ENCODE results near the gene RAP1GAP2.
A peak's percentile ranks its signal among the peaks of the same experiment; 100 is the strongest.

The RAP1GAP2 gene

GRCh38 chr17:2776589-2777241 lies 19.5 kb upstream of the RAP1GAP2 start:
- peak overlapping the region; percentile 35; the same call in 1 of the 2 replicates for H3K4me3 ChIP-seq (ENCODE audit: low read length)
- H4K20me1 ChIP-seq (ENCODE audit: control insufficient read depth, insufficient read depth, low read depth, low read length) = no peaks in the 10 kb centered on the region
- H3K9me3 ChIP-seq (ENCODE audit: control insufficient read depth, insufficient read depth, low read length) = no peaks in the 10 kb centered on the region
- H3K27ac ChIP-seq (ENCODE audit: low read depth, low read length) = no peak overlapping the region
- no peaks in the 10 kb centered on the region; the same call in 1 of the 2 replicates for H3K27me3 ChIP-seq (ENCODE audit: control insufficient read depth, low read length)
- no peak for TF ChIP-seq EZH2phosphoT487 (IDR thresholded peaks at IDR 0.05; ENCODE audit: borderline replicate concordance, low read length)
- no peak for TF ChIP-seq CTCF (IDR thresholded peaks at IDR 0.05; ENCODE audit: low read depth, low read length, poor library complexity, severe bottlenecking)
- no peaks in the 10 kb centered on the region for H3K4me1 ChIP-seq (ENCODE audit: control insufficient read depth, low read length)
- H3K79me2 ChIP-seq (ENCODE audit: control insufficient read depth, low read length) = no peaks in the 10 kb centered on the region
- no peaks in the 10 kb centered on the region for H3F3A ChIP-seq (ENCODE audit: control insufficient read depth, insufficient read depth)
- H3K4me2 ChIP-seq (ENCODE audit: low read length) = peak overlapping the region; percentile 36; the same call in 1 of the 2 replicates
- H3K36me3 ChIP-seq (ENCODE audit: control insufficient read depth, low read length) = no peaks in the 10 kb centered on the region
- no peaks in the 10 kb centered on the region for H3K9me2 ChIP-seq (replicated peaks; ENCODE audit: control insufficient read depth, low read length)

- no peaks in the 10 kb centered on the region for H3K9me2 ChIP-seq (replicated peaks; ENCODE audit: control insufficient read depth, low read length)
- no peaks in the 10 kb centered on the region for H3F3A ChIP-seq (ENCODE audit: control insufficient read depth, insufficient read depth)
- H3K4me2 ChIP-seq (ENCODE audit: low read length) = peak overlapping the region; percentile 23; the same call in 1 of the 2 replicates
- no peak overlapping the region for H3K27ac ChIP-seq (ENCODE audit: low read depth, low read length)
- H4K20me1 ChIP-seq (ENCODE audit: control insufficient read depth, insufficient read depth, low read depth, low read length) = no peaks in the 10 kb centered on the region
- H3K27me3 ChIP-seq (ENCODE audit: control insufficient read depth, low read length) = no peaks in the 10 kb centered on the region; the same call in 1 of the 2 replicates
- H3K79me2 ChIP-seq (ENCODE audit: control insufficient read depth, low read length) = no peaks in the 10 kb centered on the region
- H3K36me3 ChIP-seq (ENCODE audit: control insufficient read depth, low read length) = no peaks in the 10 kb centered on the region
- H3K4me3 ChIP-seq (ENCODE audit: low read length) = peak overlapping the region; percentile 31; the same call in 1 of the 2 replicates
- H3K9me3 ChIP-seq (ENCODE audit: control insufficient read depth, insufficient read depth, low read length) = no peaks in the 10 kb centered on the region
- no peak for TF ChIP-seq EZH2phosphoT487 (IDR thresholded peaks at IDR 0.05; ENCODE audit: borderline replicate concordance, low read length)
- TF ChIP-seq CTCF (IDR thresholded peaks at IDR 0.05; ENCODE audit: low read depth, low read length, poor library complexity, severe bottlenecking) = no peak
- no peaks in the 10 kb centered on the region for H3K4me1 ChIP-seq (ENCODE audit: control insufficient read depth, low read length)
Measured at GRCh38 chr17:2777242-2777867, 18.9 kb upstream of the RAP1GAP2 start.

GRCh38 chr17:2778489-2778888 lies 17.7 kb upstream of the RAP1GAP2 start:
- H3K4me3 ChIP-seq (ENCODE audit: low read length) = no peak overlapping the region
- no peak overlapping the region for H3K27ac ChIP-seq (ENCODE audit: low read depth, low read length)
- no peak for TF ChIP-seq CTCF (IDR thresholded peaks at IDR 0.05; ENCODE audit: low read depth, low read length, poor library complexity, severe bottlenecking)
- TF ChIP-seq EZH2phosphoT487 (IDR thresholded peaks at IDR 0.05; ENCODE audit: borderline replicate concordance, low read length) = no peak
- no peaks in the 10 kb centered on the region; the same call in 1 of the 2 replicates for H3K27me3 ChIP-seq (ENCODE audit: control insufficient read depth, low read length)
- no peaks in the 10 kb centered on the region for H4K20me1 ChIP-seq (ENCODE audit: control insufficient read depth, insufficient read depth, low read depth, low read length)
- no peaks in the 10 kb centered on the region for H3K4me1 ChIP-seq (ENCODE audit: control insufficient read depth, low read length)
- H3F3A ChIP-seq (ENCODE audit: control insufficient read depth, insufficient read depth) = no peaks in the 10 kb centered on the region
- no peaks in the 10 kb centered on the region for H3K9me3 ChIP-seq (ENCODE audit: control insufficient read depth, insufficient read depth, low read length)
- H3K4me2 ChIP-seq (ENCODE audit: low read length) = no peak overlapping the region
- no peaks in the 10 kb centered on the region for H3K36me3 ChIP-seq (ENCODE audit: control insufficient read depth, low read length)
- H3K79me2 ChIP-seq (ENCODE audit: control insufficient read depth, low read length) = no peaks in the 10 kb centered on the region
- H3K9me2 ChIP-seq (replicated peaks; ENCODE audit: control insufficient read depth, low read length) = no peaks in the 10 kb centered on the region

Data from DOHH2 (cell line).